PC-3 (cell line): ENCODE results near the gene C1orf105. TPM values are rescaled to one million over a fixed set of nuclear protein-coding genes. Genes with fewer than 3 reads are reported as not detected.

Experiments used
- ATAC-seq: fragments of 200-7000 bp; cut with Tn5 transposase; 2 replicates; pipeline ENCODE4 v1.9.1; 2020; ENCODE audit warnings: mild to moderate bottlenecking, moderate library complexity
- BruUV-seq: library from RNA; stranded (reverse); fragments of 400-500 nt; replicated peaks from 2 replicates; lab custom pipeline; 2021; lab: Mats Ljungman, UMichigan
- CTCF ChIA-PET: fragments of 300-600 bp; sonication (Branson Sonifier 250); formaldehyde crosslinking; loops from one replicate; lab custom pipeline; 2022; ENCODE audit warnings: antibody characterized with exemption; lab: Charles Lee
- POLR2A ChIA-PET: fragments of 300-600 bp; sonication (Branson Sonifier 250); formaldehyde crosslinking; loops from one replicate; lab custom pipeline; 2022; ENCODE audit warnings: antibody characterized with exemption; ENCODE audit not compliant: unreplicated experiment; lab: Charles Lee
- DNase-seq: peaks from one replicate; pipeline ENCODE4 v3.0.0-alpha.2; 2015
- H2AFZ ChIP-seq: fragments of 300-600 bp; sonication (generic); 2 replicates; pipeline ENCODE4 v1.6.0; 2016; ENCODE audit warnings: antibody characterized with exemption, low read length
- H3F3A ChIP-seq: fragments of 300-600 bp; sonication (generic); one replicate; pipeline ENCODE4 v1.6.0; 2017; ENCODE audit warnings: antibody characterized with exemption, low read length, control low read depth, mild to moderate bottlenecking; ENCODE audit not compliant: unreplicated experiment
- H3K27ac ChIP-seq: fragments of 300-600 bp; sonication (generic); 2 replicates; pipeline ENCODE4 v1.5.1; 2016; ENCODE audit warnings: mild to moderate bottlenecking, low read length
- H3K27me3 ChIP-seq: fragments of 300-600 bp; sonication (generic); 2 replicates; pipeline ENCODE4 v1.6.1; 2016; ENCODE audit warnings: low read length, mixed read lengths
- H3K36me3 ChIP-seq: fragments of 300-600 bp; sonication (generic); 2 replicates; pipeline ENCODE4 v1.6.1; 2016; ENCODE audit warnings: low read depth, mixed run types, low read length, mixed read lengths
- H3K4me1 ChIP-seq: fragments of 300-600 bp; sonication (generic); 2 replicates; pipeline ENCODE4 v1.5.1; 2016; ENCODE audit warnings: low read length; ENCODE audit not compliant: insufficient read depth
- H3K4me2 ChIP-seq: fragments of 300-600 bp; sonication (generic); 2 replicates; pipeline ENCODE4 v1.6.0; 2016; ENCODE audit warnings: low read length
- H3K4me3 ChIP-seq: fragments of 300-600 bp; sonication (generic); 2 replicates; pipeline ENCODE4 v1.5.1; 2016; ENCODE audit warnings: mild to moderate bottlenecking, low read length, mixed read lengths
- H3K79me2 ChIP-seq: fragments of 300-600 bp; sonication (generic); 2 replicates; pipeline ENCODE4 v1.6.1; 2017; ENCODE audit warnings: low read length, mixed read lengths
- H3K9ac ChIP-seq: fragments of 300-600 bp; sonication (generic); 2 replicates; pipeline ENCODE4 v1.6.0; 2016; ENCODE audit warnings: mild to moderate bottlenecking, low read length
- H3K9me2 ChIP-seq: fragments of 300-600 bp; sonication (generic); replicated peaks from 2 replicates; pipeline ENCODE4 v1.6.1; 2016; ENCODE audit warnings: mixed run types, low read length, mixed read lengths
- H3K9me3 ChIP-seq: fragments of 300-600 bp; sonication (generic); 2 replicates; pipeline ENCODE4 v1.6.1; 2016; ENCODE audit warnings: low read length, mixed read lengths
- H4K20me1 ChIP-seq: fragments of 300-600 bp; sonication (generic); 2 replicates; pipeline ENCODE4 v1.6.1; 2016; ENCODE audit warnings: low read length, mixed read lengths
- CTCF ChIP-seq: fragments of 300-600 bp; sonication (generic); conservative IDR thresholded peaks from 2 replicates; pipeline ENCODE4 v1.5.1; 2017; ENCODE audit warnings: antibody characterized with exemption, low read depth, mild to moderate bottlenecking, low read length
- EZH2 ChIP-seq: fragments of 300-600 bp; sonication (generic); IDR thresholded peaks from one replicate; pipeline ENCODE4 v1.6.1; 2017; ENCODE audit warnings: antibody characterized with exemption, mild to moderate bottlenecking, low read length; ENCODE audit not compliant: unreplicated experiment
- EZH2phosphoT487 ChIP-seq: fragments of 300-600 bp; sonication (generic); IDR thresholded peaks from 2 replicates; pipeline ENCODE4 v1.6.1; 2018; ENCODE audit warnings: mild to moderate bottlenecking, antibody characterized with exemption, low read length, borderline replicate concordance
- intact Hi-C: fragments of 100-400 bp; cut with micrococcal nuclease; formaldehyde crosslinking; loops from 2 replicates; pipeline ENCODE4 v1.9.0; 2023
- total RNA-seq: library from RNA; depleted of rRNA; stranded (reverse); fragments of >200 nt; gene quantifications from 2 replicates; pipeline ENCODE4 v1.2.3, GENCODE V29; 2014

C1orf105 gene
- total RNA-seq, 1 experiment from 2014 or later = not detected

GRCh38 chr1:172453153-172453545 lies 32.7 kb downstream of the C1orf105 start:
- Histone ChIP-seq H3K9me3 (no peaks in the 10 kb centered on the region), H3K27me3 (no peaks in the 10 kb centered on the region), H4K20me1 (no peaks in the 10 kb centered on the region), H3K4me3 (no peak overlapping the region), H3K27ac (peak overlapping the region; percentile 1; the same call in 1 of the 2 replicates), H3K9me2 (no peaks in the 10 kb centered on the region), H2AFZ (no peak overlapping the region), H3K9ac (no peak overlapping the region), H3K4me1 (peaks cover 60% of the 10 kb centered on the region), H3K79me2 (no peaks in the 10 kb centered on the region), H3F3A (peaks cover 18% of the 10 kb centered on the region), H3K36me3 (no peaks in the 10 kb centered on the region), H3K4me2 (peak overlapping the region; percentile 9)
- ChIA-PET POLR2A (interaction anchor here (0.6 to 1.0 kb wide), 2 partner anchors 79 to 524 kb away, joined by 5 read pairs; no protein-coding TSS in a partner anchor), CTCF (no interaction called here)
- intact Hi-C loops = loop anchor here (5.0 kb wide), 1 partner anchor 969 kb away; no protein-coding TSS in a partner anchor
- no peak for DNase-seq
- BruUV-seq = no TSS peak
- no peak for ATAC-seq
- TF ChIP-seq EZH2phosphoT487 (no peak), CTCF (no peak), EZH2 (no peak)

- POLR2A ChIA-PET = interaction anchor here (0.6 kb wide), 1 partner anchor 523 kb away, joined by 5 read pairs; no protein-coding TSS in a partner anchor
- intact Hi-C loops = loop anchor here (5.0 kb wide), 1 partner anchor 969 kb away; no protein-coding TSS in a partner anchor
- H3K4me2 ChIP-seq = peak overlapping the region; percentile 9
These were observed 33.1 kb downstream of the C1orf105 start for GRCh38 chr1:172453607-172454006.

More at GRCh38 chr1:172453607-172454006, 33.1 kb downstream of the C1orf105 start:
- Histone ChIP-seq H3F3A (peaks cover 14% of the 10 kb centered on the region), H3K9ac (no peak overlapping the region), H3K4me1 (peaks cover 55% of the 10 kb centered on the region), H3K36me3 (no peaks in the 10 kb centered on the region), H3K27me3 (no peaks in the 10 kb centered on the region), H3K9me3 (no peaks in the 10 kb centered on the region), H3K4me3 (no peak overlapping the region), H2AFZ (no peak overlapping the region), H3K9me2 (no peaks in the 10 kb centered on the region), H3K79me2 (no peaks in the 10 kb centered on the region), H4K20me1 (no peaks in the 10 kb centered on the region), H3K27ac (0 out of 2 replicates have a peak overlapping the region, but pooled peaks have one; percentile 0)
- TF ChIP-seq EZH2 (no peak), CTCF (no peak), EZH2phosphoT487 (no peak)
- ATAC-seq (peak; percentile 0; the same call in 1 of the 2 replicates), DNase-seq (peak; percentile 71)
- CTCF ChIA-PET = interaction anchor here (0.5 kb wide), 1 partner anchor 195 kb away, joined by 3 read pairs; no protein-coding TSS in a partner anchor
- no TSS peak for BruUV-seq
